ENCODE measurements around the gene MYH9. TPM values are rescaled to one million over a fixed set of nuclear protein-coding genes. Genes with fewer than 3 reads are reported as not detected.

The MYH9 gene
- total and polyA plus RNA-seq, 11 donors = 109 to 482 (median 238) TPM

- Histone ChIP-seq H3K36me3 (peaks cover 10 to 99% (median 96%) of the 10 kb centered on the region in 9 donors), H3K4me3 (no peak overlapping the region), H3K27me3 (no peaks in the 10 kb centered on the region), H3K4me1 (peaks cover 0 to 24% (median 13%) of the 10 kb centered on the region in 12 donors), H3K9me3 (no peaks in the 10 kb centered on the region), H3K27ac (peak overlapping the region in 10 of 12 donors; percentile 25 to 88 (median 60))
- WGBS, 4 donors = 71 to 82% (median 79%) methylated on average over 9 to 21 of the region's 21 CpGs
- TF ChIP-seq CTCF (IDR thresholded peaks at IDR 0.05) (no peak), POLR2A (IDR thresholded peaks at IDR 0.05) (no peak)
- intact Hi-C loops (cut with DNase I) = loop anchor here in 3 of 10 donors (2.0 to 10.0 kb wide), 3 partner anchors 61 to 89 kb away; no protein-coding TSS in a partner anchor
- ATAC-seq = peak in 1 of 4 donors; percentile 1
- peak in 1 of 5 donors; percentile 40 for DNase-seq
Measured at GRCh38 chr22:36285545-36285944, 102.2 kb downstream of the MYH9 start.

- Histone ChIP-seq H3K27me3 (no peaks in the 10 kb centered on the region), H3K4me3 (no peak overlapping the region), H3K9me3 (no peaks in the 10 kb centered on the region), H3K36me3 (peaks cover 10 to 100% (median 97%) of the 10 kb centered on the region in 9 donors), H3K4me1 (peaks cover 0 to 24% (median 13%) of the 10 kb centered on the region in 12 donors), H3K27ac (peak overlapping the region in 8 of 12 donors; percentile 12 to 88 (median 60))
- ATAC-seq = peak in 1 of 4 donors; percentile 4
- DNase-seq = peak in 2 of 5 donors; percentile 48 to 63
- TF ChIP-seq POLR2A (IDR thresholded peaks at IDR 0.05) = no peak
- no peak for TF ChIP-seq CTCF (IDR thresholded peaks at IDR 0.05)
- 61 to 74% (median 71%) methylated on average over 12 of the region's 12 CpGs for WGBS, 4 donors
- intact Hi-C loops (cut with DNase I) = loop anchor here in 3 of 10 donors (2.0 to 10.0 kb wide), 3 partner anchors 60 to 88 kb away; no protein-coding TSS in a partner anchor
Measured at GRCh38 chr22:36285017-36285416, 102.8 kb downstream of the MYH9 start.

GRCh38 chr22:36284171-36284571 is 103.6 kb downstream of the MYH9 start:
- ATAC-seq (no peak), DNase-seq (peak in 1 of 5 donors; percentile 26)
- WGBS, 4 donors = 92 to 96% (median 93%) methylated on average over 12 to 24 of the region's 24 CpGs
- intact Hi-C loops (cut with DNase I) = loop anchor here in 3 of 10 donors (2.0 to 10.0 kb wide), 3 partner anchors 59 to 87 kb away; no protein-coding TSS in a partner anchor
- Histone ChIP-seq H3K36me3 (peaks cover 10 to 99% (median 88%) of the 10 kb centered on the region in 9 donors), H3K27ac (peak overlapping the region in 2 of 12 donors; percentile 12 to 88), H3K4me1 (peaks cover 0 to 24% (median 13%) of the 10 kb centered on the region in 12 donors), H3K27me3 (no peaks in the 10 kb centered on the region), H3K4me3 (no peak overlapping the region), H3K9me3 (no peaks in the 10 kb centered on the region)
- TF ChIP-seq POLR2A (IDR thresholded peaks at IDR 0.05) (no peak), CTCF (IDR thresholded peaks at IDR 0.05) (no peak)

GRCh38 chr22:36282328-36282831 is 105.4 kb downstream of the MYH9 start:
- ATAC-seq (no peak), DNase-seq (peak in 1 of 5 donors; percentile 26)
- WGBS, 4 donors = 83 to 86% (median 85%) methylated on average over 16 to 24 of the region's 24 CpGs
- H3K4me3 ChIP-seq = no peak overlapping the region
- H3K27me3 ChIP-seq = no peaks in the 10 kb centered on the region
- H3K9me3 ChIP-seq = no peaks in the 10 kb centered on the region
- peaks cover 5 to 84% (median 70%) of the 10 kb centered on the region in 9 donors for H3K36me3 ChIP-seq
- H3K27ac ChIP-seq = peak overlapping the region in 5 of 12 donors; percentile 27 to 55 (median 36)
- peaks cover 0 to 31% (median 17%) of the 10 kb centered on the region in 12 donors for H3K4me1 ChIP-seq
- intact Hi-C loops (cut with DNase I) = loop anchor here in 2 of 10 donors (5.0 to 10.0 kb wide), 2 partner anchors 58 to 85 kb away; no protein-coding TSS in a partner anchor
- TF ChIP-seq POLR2A (IDR thresholded peaks at IDR 0.05) (no peak), CTCF (IDR thresholded peaks at IDR 0.05) (no peak)

Measured in heart left ventricle (tissue), 16 donors.